Measurements from ENCODE around the gene RAMAC. TPM values are rescaled to one million over a fixed set of nuclear protein-coding genes. Genes with fewer than 3 reads are reported as not detected.
"Not testable (repeated sequence)": the region's sequence is repeated elsewhere in the genome, so short reads cannot be mapped to it uniquely, and the experiment has no call there.

The RAMAC gene
- 10 to 100 TPM; 15.3 to 15.6 TPM for total RNA-seq

DNA sequence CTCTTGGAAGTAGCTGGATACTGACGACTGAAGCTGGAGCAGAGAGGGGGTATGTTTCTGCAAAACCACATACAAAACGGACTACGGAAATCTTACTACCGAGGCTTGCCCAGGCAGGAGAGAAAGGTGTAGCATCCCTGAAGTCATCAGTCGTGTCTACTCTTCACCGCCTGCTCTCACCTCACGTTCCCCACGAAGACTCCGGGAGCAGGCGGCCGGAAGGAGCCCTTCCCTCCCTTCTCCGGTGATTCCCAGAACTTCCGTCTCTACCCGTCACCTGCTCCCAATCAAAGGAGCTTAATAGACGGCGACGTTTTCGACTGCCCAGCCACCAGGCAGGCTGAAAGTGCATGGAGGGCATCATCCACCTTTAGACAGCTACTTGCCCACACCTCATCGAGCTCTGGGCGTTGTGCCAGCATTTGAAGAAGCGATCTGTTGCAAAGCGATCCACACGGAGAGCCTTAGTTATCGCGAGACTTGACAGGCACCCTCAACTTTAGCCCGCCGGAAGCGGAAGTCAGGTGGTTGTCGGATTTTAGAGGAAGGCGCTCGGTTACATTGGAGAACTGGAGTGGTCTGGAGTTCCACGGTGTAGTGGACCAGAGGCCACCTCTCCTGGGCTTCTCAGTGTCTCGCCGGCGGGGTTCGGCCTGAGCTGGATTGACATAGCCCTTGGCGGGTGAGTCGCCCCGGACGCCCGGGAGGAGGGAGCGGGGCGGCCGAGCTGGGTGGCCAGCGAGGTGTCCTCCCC, at the start of gene RAMAC:
Gene RAMAC, plus strand, starts transcription at position 523 of the 754 bp plus-strand sequence. CDS start 2,809 bp downstream, outside the sequence.
- Mint-ChIP-seq H3K27ac (peak within 1 kb of the TSS; percentile 94), H3K36me3 (ENCODE audit: low read depth) (peaks cover 14% of the 10 kb centered on the region), H3K4me1 (ENCODE audit: low read depth) (peaks cover 25% of the 10 kb centered on the region), H3K9me3 (no peaks in the 10 kb centered on the region), H3K27me3 (ENCODE audit: low read depth) (no peaks in the 10 kb centered on the region), H3K4me3 (peak within 1 kb of the TSS; percentile 96)
- CTCF ChIA-PET, result interaction anchor here (0.9 to 1.6 kb wide), 7 partner anchors 10 to 236 kb away, joined by 3 to 12 read pairs (median 4); partner anchors contain the start of gene C15orf40
- intact Hi-C loops (cut with micrococcal nuclease), result loop anchor here (1.0 to 10.0 kb wide), 8 partner anchors 25 to 341 kb away; partner anchors contain the start of genes BTBD1, C15orf40 and CPEB1
- DNase-seq, result peak; percentile 96

DNA sequence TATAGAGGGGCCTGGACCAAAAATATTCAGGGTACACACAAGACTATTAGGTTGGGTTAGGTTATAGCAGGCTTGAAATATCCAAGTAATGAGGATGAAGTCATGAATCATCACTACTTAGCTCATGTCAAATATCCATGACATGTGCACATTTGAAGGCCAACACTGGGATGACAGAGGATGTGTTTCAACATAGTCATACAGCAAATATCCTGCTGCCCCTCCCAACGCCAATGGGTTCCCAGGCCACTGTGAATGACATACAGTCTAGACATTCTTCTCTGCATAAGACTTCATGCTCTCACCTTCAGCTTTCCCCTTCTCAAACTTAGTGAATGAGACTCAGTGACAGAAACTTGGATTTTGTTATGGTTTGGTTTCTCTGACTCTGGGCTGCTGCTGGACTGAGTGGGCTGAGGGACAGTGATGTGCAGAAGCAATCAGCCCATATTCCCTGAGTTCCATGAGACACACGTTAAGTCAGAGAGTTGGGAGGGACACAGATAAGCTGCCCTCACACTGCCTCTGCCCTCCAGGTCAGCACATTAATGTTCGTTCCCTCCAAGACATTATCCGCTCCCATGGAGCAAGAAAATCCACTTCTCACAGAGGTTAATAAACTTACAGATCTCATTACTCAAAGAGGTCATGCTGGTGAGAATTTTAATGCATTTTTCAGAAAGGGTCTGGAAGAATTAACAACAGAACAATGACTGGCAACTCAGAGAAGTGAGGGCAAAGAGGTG, 48.9 kb upstream of the RAMAC start:
- Mint-ChIP-seq H3K27ac (no peak overlapping the region), H3K27me3 (ENCODE audit: low read depth) (no peaks in the 10 kb centered on the region), H3K9me3 (no peaks in the 10 kb centered on the region), H3K36me3 (ENCODE audit: low read depth) (no peaks in the 10 kb centered on the region), H3K4me1 (ENCODE audit: low read depth) (peaks cover 10% of the 10 kb centered on the region), H3K4me3 (no peak overlapping the region)
- CTCF ChIA-PET, result no interaction called here
- intact Hi-C loops (cut with micrococcal nuclease), result no loop called here
- no peak for DNase-seq

DNA sequence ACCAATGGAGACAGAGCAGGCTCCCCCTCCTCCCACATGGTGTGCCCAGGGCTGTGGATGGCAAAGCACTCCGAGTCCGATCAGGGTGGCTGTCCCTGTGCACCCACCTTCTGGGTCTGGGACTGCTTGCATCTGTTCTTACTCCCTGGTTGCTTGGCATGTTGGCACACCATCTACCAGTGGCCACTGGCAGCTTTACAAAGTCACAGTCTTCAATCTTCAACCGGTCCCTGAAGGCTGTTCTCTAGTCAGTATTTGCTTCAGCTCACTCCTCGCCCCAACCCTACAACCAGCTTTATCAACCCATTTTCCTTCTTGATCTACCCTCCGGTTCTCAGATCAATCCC, 48.3 kb upstream of the RAMAC start:
- intact Hi-C loops (cut with micrococcal nuclease), result no loop called here
- H3K36me3 Mint-ChIP-seq (ENCODE audit: low read depth), result no peaks in the 10 kb centered on the region

DNA sequence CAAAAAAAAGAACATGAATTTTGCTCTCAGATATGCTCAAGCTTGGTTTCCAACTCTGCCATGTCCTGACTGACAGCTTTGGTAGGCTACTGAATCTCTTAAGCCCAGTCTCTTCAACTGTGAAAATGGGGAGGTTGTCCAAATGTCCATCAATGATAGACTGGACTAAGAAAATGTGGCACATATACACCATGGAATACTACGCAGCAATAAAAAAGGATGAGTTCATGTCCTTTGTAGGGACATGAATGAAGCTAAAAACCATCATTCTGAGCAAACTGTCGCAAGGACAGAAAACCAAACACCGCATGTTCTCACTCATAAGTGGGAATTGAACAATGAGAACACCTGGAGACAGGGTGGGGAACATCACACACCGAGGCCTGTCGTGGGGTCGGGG, 46.3 kb upstream of the RAMAC start:
- CTCF ChIA-PET; H3K4me3 Mint-ChIP-seq; H3K9me3 Mint-ChIP-seq; H3K36me3 Mint-ChIP-seq (ENCODE audit: low read depth); H3K27me3 Mint-ChIP-seq (ENCODE audit: low read depth); H3K27ac Mint-ChIP-seq; H3K4me1 Mint-ChIP-seq (ENCODE audit: low read depth); DNase-seq; intact Hi-C loops (cut with micrococcal nuclease): not testable (repeated sequence)

More for the DNA sequence above, 48.3 kb upstream of the RAMAC start:
- Mint-ChIP-seq H3K27ac (no peak overlapping the region), H3K4me3 (no peak overlapping the region), H3K27me3 (ENCODE audit: low read depth) (no peaks in the 10 kb centered on the region), H3K9me3 (no peaks in the 10 kb centered on the region), H3K4me1 (ENCODE audit: low read depth) (peaks cover 10% of the 10 kb centered on the region)
- CTCF ChIA-PET, result interaction anchor here (0.5 kb wide), 1 partner anchor 193 kb away, joined by 3 read pairs; no protein-coding TSS in a partner anchor
- DNase-seq, result no peak

DNA sequence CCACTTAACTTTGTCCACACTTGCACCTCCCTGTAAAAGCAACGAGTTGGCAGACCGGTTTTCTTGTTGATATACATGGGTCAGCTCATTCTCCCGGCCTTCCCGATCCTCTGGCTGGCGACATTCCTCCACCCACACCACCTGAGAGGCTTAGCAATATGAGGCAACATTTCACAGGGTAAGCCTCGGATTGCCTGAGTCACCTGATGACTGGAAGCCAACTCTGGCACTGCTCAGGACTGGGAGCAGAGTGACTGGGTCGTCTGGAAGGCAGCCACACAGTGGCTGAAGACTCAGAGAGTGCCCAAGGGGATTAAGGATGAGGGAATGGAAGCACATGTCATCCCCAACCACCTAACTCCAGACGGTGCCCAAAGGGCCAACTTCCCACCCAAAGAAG, 43.3 kb upstream of the RAMAC start:
- no peak overlapping the region for H3K4me3 Mint-ChIP-seq
- H3K27me3 Mint-ChIP-seq (ENCODE audit: low read depth), result peaks cover 7% of the 10 kb centered on the region
- no peak for DNase-seq
- CTCF ChIA-PET, result interaction anchor here (1.3 kb wide), 1 partner anchor 57 kb away, joined by 3 read pairs; no protein-coding TSS in a partner anchor
- no peak overlapping the region for H3K27ac Mint-ChIP-seq
- H3K36me3 Mint-ChIP-seq (ENCODE audit: low read depth), result no peaks in the 10 kb centered on the region
- H3K9me3 Mint-ChIP-seq, result no peaks in the 10 kb centered on the region
- intact Hi-C loops (cut with micrococcal nuclease), result no loop called here
- H3K4me1 Mint-ChIP-seq (ENCODE audit: low read depth), result no peaks in the 10 kb centered on the region

DNA sequence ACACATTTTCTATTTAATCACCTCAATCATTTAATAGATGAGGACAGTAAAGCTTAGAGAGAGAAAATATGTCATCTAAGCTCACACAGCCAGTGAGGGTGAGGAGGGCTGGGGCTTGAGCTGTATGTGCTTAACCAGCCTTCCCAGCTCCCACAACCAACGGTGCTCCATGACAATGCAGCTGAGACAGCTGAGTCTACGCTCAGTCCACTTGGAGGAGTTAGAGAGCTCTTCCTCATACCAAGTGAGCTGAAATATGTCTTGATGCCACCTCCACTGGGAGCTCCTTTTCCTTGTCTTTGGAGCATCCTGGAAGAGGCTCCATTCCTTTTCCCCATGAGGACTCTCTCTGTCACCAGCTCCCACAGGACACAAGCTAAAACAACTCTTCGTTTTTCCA, 42.8 kb upstream of the RAMAC start:
- no peak for DNase-seq
- Mint-ChIP-seq H3K4me1 (ENCODE audit: low read depth) (no peaks in the 10 kb centered on the region), H3K27ac (no peak overlapping the region), H3K36me3 (ENCODE audit: low read depth) (no peaks in the 10 kb centered on the region), H3K4me3 (no peak overlapping the region), H3K9me3 (no peaks in the 10 kb centered on the region), H3K27me3 (ENCODE audit: low read depth) (peaks cover 7% of the 10 kb centered on the region)
- CTCF ChIA-PET, result interaction anchor here (0.7 to 1.3 kb wide), 2 partner anchors 29 to 57 kb away, joined by 3 read pairs; no protein-coding TSS in a partner anchor
- intact Hi-C loops (cut with micrococcal nuclease), result no loop called here

DNA sequence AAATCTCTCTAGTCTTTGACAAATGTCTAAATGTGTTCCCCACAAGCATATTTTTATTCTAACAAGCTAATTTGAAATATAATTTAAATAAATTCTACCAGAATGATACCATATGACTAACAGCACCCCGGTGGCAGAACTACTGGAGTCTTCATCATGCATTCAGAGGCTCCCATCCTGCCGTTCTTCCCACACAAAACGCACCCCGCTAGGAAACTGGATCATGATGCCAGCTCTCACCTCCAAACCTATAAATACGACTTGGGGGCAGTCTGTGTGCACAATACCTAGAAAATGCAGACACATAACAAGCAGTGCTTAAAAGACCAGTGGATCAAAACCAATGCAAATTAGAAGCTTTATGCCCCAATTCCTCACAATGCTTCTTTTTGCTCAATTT, 42.0 kb upstream of the RAMAC start:
- H3K36me3 Mint-ChIP-seq (ENCODE audit: low read depth), result no peaks in the 10 kb centered on the region
- CTCF ChIA-PET, result interaction anchor here (0.7 kb wide), 1 partner anchor 29 kb away, joined by 3 read pairs; no protein-coding TSS in a partner anchor
- peaks cover 7% of the 10 kb centered on the region for H3K27me3 Mint-ChIP-seq (ENCODE audit: low read depth)
- H3K4me1 Mint-ChIP-seq (ENCODE audit: low read depth), result no peaks in the 10 kb centered on the region
- H3K4me3 Mint-ChIP-seq, result no peak overlapping the region
- H3K27ac Mint-ChIP-seq, result no peak overlapping the region
- intact Hi-C loops (cut with micrococcal nuclease), result no loop called here
- no peaks in the 10 kb centered on the region for H3K9me3 Mint-ChIP-seq
- DNase-seq, result no peak

DNA sequence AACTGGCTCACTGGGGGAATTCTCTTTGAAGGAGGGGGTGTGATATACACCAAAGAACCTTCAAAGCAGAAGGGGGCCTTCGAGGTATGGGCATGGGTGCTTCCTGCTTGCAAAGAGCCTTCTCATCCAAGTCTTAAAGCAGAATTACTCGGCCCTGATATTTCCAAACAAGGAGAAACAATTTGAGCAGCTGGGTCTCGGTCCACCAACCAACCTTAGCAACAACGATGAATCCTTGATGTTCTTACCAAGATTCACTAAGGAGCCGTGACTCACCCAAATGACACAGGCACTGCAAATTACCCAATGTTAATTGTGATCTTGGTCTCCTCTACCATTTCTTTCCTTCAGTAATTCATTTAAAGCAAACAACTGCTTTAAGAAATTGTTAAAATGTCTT, 41.2 kb upstream of the RAMAC start:
- Mint-ChIP-seq H3K9me3 (no peaks in the 10 kb centered on the region), H3K36me3 (ENCODE audit: low read depth) (no peaks in the 10 kb centered on the region), H3K27me3 (ENCODE audit: low read depth) (peaks cover 7% of the 10 kb centered on the region), H3K4me3 (no peak overlapping the region), H3K4me1 (ENCODE audit: low read depth) (no peaks in the 10 kb centered on the region), H3K27ac (no peak overlapping the region)
- no peak for DNase-seq
- CTCF ChIA-PET, result no interaction called here
- intact Hi-C loops (cut with micrococcal nuclease), result no loop called here

DNA sequence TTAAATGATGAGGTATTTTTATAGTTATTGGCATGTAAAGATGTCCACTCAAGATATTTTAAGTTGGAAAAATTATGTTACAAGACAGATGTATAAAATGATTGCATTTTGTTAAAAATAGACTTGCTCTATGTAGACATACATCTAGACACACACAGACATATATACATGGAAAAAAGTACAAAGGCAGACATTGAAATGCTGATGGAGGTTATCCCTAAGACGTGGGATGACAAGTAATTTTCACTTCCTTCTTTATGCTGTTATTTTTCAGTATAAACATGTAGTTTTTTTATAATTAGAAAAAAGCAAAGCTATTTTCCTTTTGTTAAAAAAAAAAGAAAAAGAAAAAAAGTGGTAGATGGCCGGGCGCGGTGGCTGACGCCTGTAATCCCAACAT, 40.7 kb upstream of the RAMAC start:
- Mint-ChIP-seq H3K27ac (no peak overlapping the region), H3K27me3 (ENCODE audit: low read depth) (peaks cover 7% of the 10 kb centered on the region), H3K4me1 (ENCODE audit: low read depth) (no peaks in the 10 kb centered on the region), H3K9me3 (no peaks in the 10 kb centered on the region), H3K4me3 (no peak overlapping the region), H3K36me3 (ENCODE audit: low read depth) (no peaks in the 10 kb centered on the region)
- intact Hi-C loops (cut with micrococcal nuclease), result no loop called here
- DNase-seq, result no peak
- CTCF ChIA-PET, result no interaction called here

DNA sequence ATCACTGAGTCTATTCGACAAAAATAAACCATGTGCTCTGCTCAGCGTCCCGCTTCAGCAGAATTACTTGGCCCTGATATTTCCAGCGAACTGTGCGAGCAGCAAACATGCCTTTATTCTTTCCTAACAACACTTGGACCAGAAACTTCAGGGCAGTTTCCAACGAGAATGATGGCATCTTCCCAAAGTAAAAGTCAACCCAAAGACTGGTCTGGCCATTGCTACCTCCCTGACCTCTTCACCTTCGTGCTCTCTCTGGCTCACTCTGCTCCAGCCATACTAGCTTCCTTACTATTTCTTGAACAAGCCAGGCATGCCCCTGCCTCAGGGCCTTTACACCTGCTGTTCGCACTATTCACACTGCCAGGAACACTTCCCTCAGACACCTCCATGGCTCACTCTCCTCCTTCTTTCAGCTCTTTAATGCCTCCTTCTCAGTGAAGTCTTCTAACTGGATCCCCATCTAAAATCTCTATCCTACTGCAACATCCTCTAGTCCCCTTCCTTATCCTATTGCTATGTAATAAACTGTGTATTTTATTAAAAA, 39.8 kb upstream of the RAMAC start:
- intact Hi-C loops (cut with micrococcal nuclease), result no loop called here
- Mint-ChIP-seq H3K36me3 (ENCODE audit: low read depth) (no peaks in the 10 kb centered on the region), H3K4me1 (ENCODE audit: low read depth) (no peaks in the 10 kb centered on the region), H3K27ac (no peak overlapping the region), H3K27me3 (ENCODE audit: low read depth) (peaks cover 7% of the 10 kb centered on the region), H3K9me3 (no peaks in the 10 kb centered on the region), H3K4me3 (no peak overlapping the region)
- no peak for DNase-seq
- CTCF ChIA-PET, result no interaction called here

DNA sequence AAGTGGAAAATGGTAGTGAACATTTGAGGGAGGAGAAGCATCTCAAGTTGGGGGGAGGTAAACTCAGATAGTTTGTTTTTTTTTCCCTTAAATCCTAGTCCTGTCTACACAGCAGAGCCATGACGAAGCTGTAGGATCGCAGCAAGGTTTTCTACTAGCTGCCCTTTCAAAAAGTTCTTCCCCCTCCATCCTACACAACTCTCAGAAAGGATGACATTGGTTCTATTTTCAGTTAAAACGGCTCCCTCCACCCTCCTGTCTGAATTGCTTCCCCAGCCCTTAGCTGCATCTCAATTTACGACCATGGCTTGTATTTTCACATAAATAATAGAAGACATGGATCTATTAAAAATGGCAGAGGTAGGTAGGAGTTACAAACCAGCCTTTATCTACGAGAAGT, 35.7 kb upstream of the RAMAC start:
- no peaks in the 10 kb centered on the region for H3K9me3 Mint-ChIP-seq
- H3K36me3 Mint-ChIP-seq (ENCODE audit: low read depth), result no peaks in the 10 kb centered on the region
- H3K4me1 Mint-ChIP-seq (ENCODE audit: low read depth), result peaks cover 4% of the 10 kb centered on the region
- H3K27ac Mint-ChIP-seq, result no peak overlapping the region
- H3K27me3 Mint-ChIP-seq (ENCODE audit: low read depth), result peaks cover 14% of the 10 kb centered on the region
- no peak for DNase-seq
- no peak overlapping the region for H3K4me3 Mint-ChIP-seq
- intact Hi-C loops (cut with micrococcal nuclease), result no loop called here
- CTCF ChIA-PET, result no interaction called here

DNA sequence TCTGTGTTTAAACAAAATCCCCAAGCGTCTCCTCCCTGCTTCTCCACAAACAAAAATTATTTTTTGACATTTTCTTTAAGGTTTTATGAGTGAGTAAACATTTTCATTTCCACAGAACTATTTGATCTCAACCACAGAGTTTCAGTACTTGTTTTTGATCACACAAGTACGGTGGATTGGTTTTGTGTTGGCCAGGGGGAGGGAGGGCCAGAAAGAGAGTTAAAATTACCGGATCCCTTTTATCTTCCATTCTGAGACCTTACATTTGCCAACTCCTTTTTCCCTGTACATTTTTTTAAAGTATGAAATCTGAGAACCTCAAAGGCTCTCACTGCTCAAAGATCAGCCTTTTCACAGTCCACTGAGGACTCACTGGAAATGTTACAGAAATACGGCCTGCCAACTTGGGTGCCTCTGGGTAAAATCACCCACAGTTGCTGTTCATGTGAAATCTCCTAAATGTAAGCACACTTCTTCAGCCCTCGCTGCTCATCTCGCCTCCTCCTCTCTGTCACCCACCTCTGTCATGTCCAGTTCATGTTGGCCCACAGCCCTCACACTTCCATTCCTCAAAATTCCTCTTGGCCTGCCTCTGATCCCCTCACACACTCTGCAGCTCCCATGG, 35.2 kb upstream of the RAMAC start:
- Mint-ChIP-seq H3K27ac (no peak overlapping the region), H3K36me3 (ENCODE audit: low read depth) (no peaks in the 10 kb centered on the region), H3K4me1 (ENCODE audit: low read depth) (peaks cover 4% of the 10 kb centered on the region), H3K27me3 (ENCODE audit: low read depth) (peaks cover 14% of the 10 kb centered on the region), H3K9me3 (no peaks in the 10 kb centered on the region), H3K4me3 (no peak overlapping the region)
- CTCF ChIA-PET, result no interaction called here
- intact Hi-C loops (cut with micrococcal nuclease), result no loop called here
- DNase-seq, result no peak

All from activated naive CD4-positive, alpha-beta T cell treated with anti-CD3 and anti-CD28 coated beads for 36 hours (primary cell).